Stimulated activated CD8-positive, alpha-beta memory T cell treated with anti-CD3 and anti-CD28 coated beads, Interleukin-2, amount 100 ng/mL, for 1 hour (primary cell): Measurements from ENCODE around the gene TUBA8.
"Not testable (repeated sequence)": the region's sequence is repeated elsewhere in the genome, so short reads cannot be mapped to it uniquely, and the experiment has no call there.

Source experiments
- DNase-seq, 2 donors: peaks; one replicate each; pipeline ENCODE4 v3.0.0-alpha.2; 2020; ENCODE audit warnings: low read depth in 2 of 2

The TUBA8 gene

DNA sequence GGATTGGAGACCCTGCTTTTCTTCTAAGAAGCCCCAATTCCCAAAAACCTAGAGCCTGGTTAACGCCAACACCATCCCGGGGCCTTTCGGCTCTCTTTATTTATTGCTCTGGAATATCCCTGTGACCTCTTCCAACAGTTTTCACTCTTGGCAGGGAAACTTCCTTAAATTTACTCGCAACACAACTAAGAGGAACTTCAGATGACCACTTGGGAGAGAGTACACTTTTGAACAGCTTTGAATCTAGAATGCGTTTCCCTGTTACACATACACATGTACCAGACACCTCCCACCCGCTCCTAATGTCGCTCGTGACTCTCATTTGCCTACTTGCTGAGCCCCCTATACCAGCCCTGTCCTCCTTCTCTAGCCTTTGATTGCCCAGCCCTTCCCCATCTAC lies 19.4 kb downstream of the TUBA8 start:
- no peak for DNase-seq

DNA sequence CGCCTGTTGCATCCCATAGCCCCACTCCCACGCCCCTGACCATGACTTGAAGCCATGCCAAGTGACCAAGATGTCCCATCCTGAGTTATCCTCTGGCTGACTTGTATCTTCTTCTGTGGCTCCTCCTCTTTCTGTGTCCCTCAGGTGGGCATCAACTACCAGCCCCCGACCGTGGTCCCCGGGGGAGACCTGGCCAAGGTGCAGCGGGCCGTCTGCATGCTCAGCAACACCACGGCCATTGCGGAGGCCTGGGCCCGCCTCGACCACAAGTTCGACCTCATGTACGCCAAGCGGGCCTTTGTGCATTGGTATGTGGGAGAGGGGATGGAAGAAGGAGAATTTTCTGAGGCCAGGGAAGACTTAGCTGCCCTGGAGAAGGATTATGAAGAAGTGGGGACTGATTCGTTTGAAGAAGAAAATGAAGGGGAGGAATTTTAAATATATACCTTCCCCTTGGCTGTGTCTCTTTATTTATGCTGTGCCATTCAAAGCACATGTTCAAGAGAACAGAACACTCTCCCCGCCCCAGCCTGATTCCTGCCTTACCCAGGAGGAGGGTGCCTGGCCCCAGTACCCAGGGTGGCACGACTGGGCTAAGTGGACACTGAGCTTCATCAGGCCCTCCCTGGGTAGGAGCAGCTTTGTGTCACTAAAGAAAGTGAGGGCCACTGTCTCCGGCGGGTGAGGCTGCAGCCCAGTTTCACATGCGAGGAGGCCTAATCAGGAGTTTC lies 20.3 kb downstream of the TUBA8 start:
- DNase-seq: no peak

DNA sequence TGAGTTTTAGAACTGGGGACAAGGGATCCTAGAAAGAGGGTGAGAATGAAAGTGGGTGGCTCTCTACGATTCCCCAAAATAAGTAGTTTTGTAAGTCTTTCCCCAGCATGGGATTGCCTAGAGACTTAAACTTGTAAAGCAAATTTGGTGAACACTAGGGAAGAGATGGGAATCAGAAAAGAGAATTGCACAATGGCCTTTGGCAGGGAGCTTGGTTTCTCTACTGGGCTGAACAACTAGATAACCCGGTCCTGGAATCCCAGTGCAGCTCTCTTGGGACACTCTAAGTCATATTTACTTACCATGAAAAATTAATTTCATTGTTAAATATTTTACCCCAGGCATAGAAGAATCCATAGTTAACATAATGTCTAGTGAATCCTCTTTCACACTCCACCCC lies 22.8 kb downstream of the TUBA8 start:
- no peak for DNase-seq

DNA sequence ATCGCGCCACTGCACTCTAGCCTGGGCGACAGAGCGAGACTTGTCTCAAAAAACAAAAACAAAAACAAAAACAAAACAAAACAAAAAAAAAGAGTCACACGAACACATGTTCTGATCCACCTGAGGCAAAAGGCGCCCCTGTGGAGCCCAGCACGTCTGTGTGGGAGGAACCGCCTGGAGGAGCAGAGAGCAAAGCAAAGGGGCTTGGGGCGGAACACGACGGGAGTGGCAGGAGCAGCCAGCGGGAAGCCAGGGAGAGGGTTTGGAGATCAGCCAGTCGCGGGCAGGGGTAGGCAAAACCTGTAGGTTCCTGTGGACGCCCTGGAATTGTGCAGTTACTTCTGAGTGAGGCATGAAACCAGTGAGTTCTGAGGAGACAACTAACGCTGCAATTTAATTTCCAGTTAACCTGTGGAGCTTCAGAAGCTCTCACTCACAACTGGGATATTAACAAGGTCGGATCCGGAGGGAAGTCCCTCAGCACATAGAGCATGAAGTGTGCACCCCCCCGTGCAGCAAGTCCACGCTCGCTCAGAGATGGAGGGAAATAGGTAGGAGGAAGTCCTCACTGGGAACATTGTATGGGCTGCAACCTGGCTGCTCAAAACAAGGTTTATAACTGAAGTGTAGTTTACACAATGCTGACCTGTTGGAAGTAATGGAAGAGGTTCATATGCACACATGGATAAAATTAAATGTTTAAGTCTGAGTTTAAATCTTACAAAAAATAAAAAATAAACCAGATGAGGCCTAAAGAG lies 26.1 kb downstream of the TUBA8 start:
- no peak for DNase-seq

DNA sequence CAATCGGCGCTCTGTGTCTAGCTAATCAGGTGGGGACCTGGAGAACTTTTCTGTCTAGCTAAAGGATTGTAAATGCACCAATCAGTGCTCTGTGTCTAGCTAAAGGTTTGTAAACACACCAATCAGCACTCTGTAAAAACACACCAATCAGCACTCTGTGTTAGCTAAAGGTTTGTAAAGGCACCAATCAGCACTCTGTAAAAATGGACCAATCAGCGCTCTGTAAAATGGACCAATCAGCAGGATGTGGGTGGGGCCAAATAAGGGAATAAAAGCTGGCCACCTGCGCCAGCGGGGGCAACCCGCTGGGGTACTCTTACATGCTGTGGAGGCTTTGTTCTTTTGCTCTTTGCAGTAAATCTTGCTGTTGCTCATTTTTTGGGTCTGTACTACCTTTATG lies 30.4 kb downstream of the TUBA8 start:
- not testable (repeated sequence) for DNase-seq

DNA sequence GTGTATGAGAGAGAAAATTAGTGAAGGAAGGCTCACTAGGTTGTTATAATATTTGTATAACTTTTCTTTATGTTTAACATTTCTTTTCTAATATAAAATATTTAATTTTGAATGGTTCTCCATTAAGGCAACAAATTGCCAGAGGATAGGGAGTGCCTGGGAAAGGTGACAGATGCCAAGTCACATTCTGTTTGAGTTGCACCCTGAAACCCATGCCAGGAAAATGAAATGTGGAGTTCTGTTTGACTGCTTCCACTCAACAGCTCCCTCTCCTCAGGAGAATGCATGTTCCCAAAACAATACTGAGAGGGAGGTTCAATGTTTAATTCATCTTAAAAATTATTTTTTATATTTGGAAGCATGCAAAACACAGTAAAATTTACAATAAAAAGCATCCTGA lies 33.5 kb downstream of the TUBA8 start:
- DNase-seq: no peak

DNA sequence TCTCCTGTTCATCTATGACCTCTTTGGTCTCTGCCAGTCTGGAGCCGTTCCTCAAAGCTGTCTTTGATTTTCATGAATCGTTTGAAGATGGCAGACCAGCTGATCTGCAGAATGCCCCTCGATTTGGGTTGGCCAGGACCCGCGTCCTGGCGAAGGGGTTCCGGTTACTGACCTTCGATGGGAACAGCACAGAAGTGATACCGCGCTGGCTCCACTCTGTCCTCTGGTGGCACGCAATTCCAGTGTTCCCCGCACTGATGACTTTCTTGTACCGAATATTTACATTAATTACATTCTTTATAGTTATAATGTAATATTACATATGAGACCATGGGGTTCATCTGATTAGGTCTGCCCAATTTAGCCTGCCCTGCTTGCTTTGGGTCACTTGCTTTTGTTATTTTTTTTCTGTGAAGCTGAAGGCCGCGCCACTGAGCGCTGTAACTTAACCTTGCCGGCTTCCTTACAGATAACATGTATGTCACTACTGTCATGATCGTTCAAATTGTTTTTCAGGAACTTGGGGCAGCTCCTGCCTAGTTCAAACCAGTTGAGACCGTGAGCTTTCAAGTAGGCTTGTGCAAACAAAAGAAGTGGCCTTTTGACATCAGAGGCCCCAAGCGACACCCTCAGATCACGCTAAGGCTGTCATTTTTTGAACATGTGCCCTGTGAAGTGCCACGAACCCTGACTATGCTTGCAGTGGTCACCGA lies 35.2 kb downstream of the TUBA8 start:
- no peak for DNase-seq

DNA sequence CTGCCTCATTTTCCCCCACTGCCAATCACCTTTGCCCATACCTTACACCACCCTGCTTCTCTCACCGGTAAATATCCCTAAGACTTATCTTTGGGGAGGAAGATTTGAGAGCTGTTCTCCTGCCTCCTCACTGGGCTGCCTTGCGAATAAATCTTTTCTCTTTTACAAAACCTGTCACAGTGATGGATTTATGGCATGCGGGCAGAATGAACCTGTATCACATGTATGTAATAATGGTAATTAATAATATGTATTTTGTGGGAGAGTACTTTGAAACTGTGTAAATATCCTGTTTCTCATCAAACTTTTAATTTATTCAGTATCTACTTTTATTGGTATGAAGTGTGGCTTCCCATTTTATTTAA lies 35.8 kb downstream of the TUBA8 start:
- DNase-seq: no peak

DNA sequence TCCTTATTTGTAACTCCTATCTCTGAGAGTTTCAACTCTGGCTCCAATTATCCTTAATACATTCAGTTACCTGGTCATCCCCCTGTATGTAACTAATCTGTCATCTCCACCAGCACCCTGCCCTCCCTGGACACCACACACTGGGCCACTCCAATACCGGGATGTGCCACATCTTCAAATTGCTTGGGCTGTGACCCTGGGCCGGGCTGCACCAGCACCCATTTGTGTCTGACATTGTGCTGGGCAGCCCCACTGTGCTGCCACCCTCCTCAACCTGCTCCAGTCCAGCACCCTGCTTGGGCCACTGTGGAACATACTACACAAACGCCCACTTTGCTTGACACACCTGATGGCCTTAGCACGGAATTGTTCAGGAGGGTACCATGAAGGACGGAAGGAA lies 37.2 kb downstream of the TUBA8 start:
- no peak for DNase-seq

DNA sequence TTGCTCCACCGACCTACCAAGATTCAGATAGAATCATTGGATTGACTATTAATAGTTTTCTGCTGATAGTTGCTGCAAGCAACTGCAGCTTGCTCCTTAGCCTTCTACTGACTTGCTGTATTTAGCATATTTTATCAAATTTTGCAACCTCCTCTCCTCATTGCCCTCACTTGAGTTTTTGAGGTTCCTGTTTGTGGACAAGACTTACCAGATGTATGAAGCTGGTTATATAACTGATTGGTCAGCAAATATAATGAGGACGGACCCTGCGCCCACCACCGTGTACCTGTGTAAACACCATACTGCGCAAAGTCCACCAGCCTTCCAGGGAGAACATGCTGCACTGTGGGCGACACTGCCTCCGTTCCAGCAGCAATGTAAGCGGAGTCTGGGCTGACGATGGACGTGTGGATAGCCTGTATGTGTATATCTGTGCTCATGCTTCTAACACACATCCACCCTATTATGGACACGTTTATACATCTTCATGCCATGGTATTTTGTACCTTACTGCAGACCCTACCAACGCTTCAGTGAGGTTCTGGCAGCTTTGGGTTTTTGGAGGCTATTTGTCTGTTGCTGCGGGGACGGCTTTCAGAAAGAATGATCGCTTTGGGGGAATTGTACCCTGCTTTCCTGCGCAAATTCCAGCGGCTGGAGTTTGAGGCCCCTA lies 37.8 kb downstream of the TUBA8 start:
- DNase-seq: no peak

DNA sequence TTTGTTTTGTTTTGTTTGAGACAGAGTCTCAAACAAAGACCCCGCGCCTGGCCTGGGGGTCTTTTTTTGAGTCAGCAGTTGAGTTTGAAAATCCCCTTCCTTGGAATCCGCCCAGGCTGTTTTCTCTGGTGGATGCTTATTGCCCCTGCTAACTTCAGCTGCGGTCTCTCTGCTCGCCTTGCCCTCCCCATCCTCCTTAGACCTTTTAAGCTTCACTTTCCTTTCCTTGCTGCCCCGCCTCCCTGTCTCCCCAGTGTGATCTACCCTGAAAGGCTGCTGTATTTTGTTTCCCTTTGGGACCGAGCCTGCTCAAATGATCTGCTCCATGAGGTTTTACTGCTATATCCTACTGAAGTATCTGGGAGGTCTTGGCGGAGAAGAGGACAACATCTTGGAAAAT lies 41.9 kb downstream of the TUBA8 start:
- no peak for DNase-seq

DNA sequence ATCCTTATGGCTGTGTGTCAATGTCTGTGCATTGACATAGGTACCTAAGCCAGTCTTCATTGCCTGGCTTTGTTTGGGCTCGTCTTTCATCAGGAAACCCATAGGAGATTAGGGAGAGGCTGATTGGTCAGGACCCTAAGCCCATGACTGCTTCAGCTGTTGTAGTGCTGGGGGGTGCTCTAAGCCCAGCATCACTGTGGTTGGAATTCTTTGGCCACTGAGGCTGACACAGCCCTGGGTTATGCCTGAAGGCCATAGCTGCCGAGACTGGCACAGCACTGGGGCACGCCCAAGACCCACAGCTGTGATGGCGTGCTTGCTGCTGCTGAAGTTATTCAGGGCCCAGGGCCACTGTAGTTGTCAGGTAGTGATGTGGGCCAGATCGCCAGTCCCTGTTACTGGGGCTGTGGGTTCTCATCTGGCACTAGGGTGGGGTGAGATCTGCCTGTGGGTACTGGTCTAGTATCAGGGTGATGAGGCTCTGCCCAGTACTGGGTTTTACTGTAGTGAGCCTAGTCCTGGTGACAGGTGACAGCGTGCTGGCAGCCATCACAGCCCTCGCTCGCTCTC lies 44.3 kb downstream of the TUBA8 start:
- no peak for DNase-seq

DNA sequence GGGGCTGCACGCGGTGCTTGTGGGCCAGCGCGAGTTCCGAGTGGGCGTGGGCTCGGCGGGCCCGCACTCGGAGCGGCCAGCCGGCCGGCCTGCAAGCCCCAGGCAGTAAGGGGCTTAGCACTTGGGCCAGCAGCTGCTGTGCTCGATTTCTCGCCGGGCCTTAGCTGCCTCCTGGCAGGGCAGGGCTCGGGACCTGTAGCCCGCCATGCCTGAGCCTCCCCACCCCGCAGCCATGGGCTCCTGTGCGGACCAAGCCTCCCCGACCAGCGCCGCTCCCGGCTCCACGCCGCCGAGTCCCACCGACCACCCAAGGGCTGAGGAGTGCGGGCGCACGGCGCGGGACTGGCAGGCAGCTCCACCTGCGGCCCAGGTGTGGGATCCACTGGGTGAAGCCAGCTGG lies 44.9 kb downstream of the TUBA8 start:
- not testable (repeated sequence) for DNase-seq

DNA sequence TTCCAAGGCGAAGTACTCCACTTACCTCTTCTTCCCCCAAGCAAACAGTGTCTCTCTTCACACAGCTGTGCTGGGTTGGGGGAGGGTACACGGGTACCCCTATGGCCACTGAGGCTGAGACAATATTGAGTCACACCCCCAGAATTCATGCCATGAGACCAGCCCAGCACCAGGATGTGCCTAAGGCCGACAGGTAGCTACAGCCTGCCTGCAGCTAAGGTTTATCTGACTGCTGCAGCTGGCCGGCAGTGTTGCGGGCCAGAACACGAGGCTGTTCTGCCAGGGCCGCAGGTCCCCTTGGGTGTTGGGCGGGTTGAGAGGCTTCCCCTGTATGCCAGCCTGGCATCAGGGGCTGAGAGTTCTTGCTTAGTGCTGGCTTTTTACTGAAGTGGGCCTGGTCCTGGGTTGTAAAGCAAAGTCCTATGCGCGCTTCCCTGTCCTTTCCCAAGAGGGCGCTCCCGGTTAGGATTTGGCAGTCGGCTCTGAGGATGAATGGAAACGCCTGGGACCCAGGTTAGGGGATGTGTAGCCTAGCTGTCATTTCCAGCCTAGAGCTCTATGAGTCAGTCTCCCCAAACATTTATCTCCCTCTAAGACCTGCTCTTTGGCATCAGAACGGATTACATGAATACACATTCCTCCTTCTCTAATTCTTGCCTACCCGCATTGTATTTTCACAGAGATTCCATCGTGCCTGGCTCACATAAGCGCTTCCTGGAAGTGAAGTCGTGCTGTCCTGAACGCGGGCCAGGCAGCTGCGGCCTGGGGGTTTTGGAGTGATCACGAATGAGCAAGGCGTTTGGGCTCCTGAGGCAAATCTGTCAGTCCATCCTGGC lies 46.5 kb downstream of the TUBA8 start:
- no peak for DNase-seq

DNA sequence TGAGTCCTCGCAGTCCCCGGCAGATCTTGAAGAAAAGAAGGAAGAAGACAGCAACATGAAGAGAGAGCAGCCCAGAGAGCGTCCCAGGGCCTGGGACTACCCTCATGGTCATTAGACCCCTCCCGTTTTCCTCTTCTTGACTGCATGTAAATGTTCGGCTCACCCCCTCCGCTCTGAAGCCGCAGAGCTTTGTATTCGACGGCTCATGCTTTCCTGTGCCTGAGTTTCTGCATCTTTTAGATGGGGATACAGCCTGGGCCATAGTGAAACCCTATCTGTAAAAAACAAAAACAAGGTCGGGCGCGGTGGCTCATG lies 47.1 kb downstream of the TUBA8 start:
- no peak for DNase-seq

DNA sequence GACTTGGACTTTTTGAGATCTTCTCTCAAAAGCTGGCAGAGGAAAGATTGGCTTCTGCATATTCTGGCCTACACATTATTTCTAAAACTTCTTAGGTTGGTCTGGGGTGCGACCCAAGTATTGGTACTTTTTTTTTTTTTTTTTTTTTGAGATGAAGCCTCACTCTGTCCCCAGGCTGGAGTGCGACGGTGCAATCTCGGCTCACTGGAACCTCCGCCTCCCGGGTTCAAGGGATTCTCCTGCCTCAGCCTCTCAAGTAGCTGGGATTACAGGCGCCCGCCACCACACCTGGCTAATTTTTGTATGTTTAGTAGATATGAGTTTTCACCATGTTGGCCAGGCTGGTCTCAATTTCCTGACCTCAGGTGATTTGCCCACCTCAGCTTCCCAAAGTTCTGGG lies 50.0 kb downstream of the TUBA8 start:
- not testable (repeated sequence) for DNase-seq

DNA sequence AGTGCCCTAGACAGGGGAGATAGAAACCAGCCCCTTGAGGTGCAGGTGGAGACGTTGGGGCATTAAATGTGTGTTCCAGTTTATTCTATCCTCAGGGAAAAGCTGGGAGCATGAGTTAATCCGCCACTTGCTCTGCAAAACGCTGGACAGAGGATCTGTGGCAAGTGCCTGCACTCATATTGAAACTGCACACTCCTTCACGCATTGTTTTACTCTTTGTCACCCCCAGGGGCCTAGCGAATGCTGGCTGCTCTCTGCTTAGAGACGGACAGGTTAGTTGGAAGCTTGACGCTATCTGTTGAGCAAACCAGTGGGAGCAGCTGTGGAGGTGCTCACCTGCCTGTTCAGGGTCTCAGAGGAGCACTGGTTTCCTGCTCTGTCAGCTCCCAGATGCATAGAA lies 53.2 kb downstream of the TUBA8 start:
- not testable (repeated sequence) for DNase-seq

DNA sequence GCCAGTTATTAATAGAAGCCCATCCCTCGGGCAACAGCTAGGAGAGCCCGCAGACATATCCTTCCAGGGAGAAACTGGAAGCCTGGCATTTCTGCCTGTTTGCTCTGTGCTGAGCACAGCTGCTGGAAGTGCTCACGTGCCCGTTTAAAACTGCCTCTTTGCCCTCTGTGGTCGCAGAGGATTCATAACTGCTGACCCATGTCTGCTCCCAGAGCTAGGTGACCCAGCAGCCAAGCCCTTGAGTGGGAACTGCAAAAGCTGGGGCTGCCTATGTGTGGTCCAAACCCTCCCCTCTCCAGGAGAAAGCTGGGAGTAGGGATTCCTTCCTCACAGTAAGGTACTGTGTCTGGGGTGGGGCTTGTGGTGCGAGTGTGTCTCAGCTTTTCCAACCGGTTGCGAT lies 54.0 kb downstream of the TUBA8 start:
- DNase-seq: not testable (repeated sequence)

DNA sequence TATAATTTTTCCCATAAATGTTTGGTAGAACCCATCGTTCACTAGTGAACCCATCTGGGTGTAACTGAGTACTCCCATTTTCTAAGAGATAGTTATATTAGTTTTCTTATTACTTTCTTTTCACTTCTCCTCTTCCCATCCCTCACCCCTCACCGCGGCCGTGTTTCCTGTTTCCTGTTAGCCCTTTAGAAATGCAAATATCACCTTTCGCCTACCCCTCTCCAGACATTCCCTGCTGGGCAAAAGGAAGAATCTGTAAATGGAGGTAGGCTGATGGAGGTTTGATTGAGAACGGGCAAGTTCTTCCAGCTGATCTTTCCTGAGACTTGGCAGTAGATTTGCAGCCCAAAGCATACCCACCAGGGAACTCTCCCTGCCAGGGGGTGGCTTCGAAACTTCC lies 54.7 kb downstream of the TUBA8 start:
- not testable (repeated sequence) for DNase-seq

DNA sequence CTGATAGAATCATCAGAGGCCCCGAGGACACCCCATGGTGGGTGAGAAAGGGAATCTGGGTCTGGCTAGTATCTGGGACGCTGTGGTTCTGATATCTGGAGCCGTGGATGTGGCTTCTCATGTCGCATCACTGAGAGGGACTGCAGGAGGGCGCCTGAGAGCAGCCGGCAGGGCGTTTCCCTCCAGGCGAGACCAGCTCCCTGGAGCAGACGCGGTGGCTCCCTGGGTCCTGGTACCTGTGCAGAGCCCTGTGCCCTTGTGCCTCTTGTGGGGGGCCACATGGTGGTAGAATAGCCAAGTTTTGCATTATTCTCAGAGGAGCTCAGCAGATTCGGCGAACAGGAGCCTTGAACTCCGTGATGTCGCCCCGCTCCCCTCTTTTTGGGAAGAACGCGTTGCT lies 59.7 kb downstream of the TUBA8 start:
- DNase-seq: not testable (repeated sequence)

DNA sequence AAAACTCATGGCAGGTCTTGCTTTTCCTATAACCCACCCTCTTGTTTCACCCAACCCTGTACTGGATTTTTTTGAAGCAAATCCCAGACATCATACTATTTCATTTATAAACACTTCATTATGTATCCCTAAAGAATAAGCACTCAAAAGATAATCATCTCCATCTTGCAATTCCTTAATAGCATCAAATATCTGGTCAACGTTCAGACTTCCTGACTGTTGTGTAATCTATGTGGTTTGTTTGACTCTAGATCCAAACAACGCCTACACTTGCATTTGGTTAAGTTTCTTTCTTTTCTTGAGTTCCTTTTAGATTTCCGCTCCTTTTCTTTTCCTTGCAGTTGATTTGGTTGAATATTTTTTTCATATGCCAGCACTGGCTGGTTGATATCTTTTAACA lies 61.6 kb downstream of the TUBA8 start:
- not testable (repeated sequence) for DNase-seq
